Measurements from ENCODE around the gene RGMA. TPM values are rescaled to one million over a fixed set of nuclear protein-coding genes. Genes with fewer than 3 reads are reported as not detected.
"Not testable (repeated sequence)": the region's sequence is repeated elsewhere in the genome, so short reads cannot be mapped to it uniquely, and the experiment has no call there.

The RGMA gene
- total RNA-seq, 1 donor = 6.1 TPM

GRCh38 chr15:93036951-93037819, 51.8 kb downstream of the RGMA start:
- DNase-seq (ENCODE audit: low read depth) = peak; percentile 68
- no peak overlapping the region for H3K4me3 ChIP-seq (ENCODE audit: low read depth, low read length)

GRCh38 chr15:93035953-93036810, 52.8 kb downstream of the RGMA start:
- peak; percentile 42 for TF ChIP-seq CTCF (IDR thresholded peaks at IDR 0.05; ENCODE audit: insufficient read depth, low read length)
- H3K4me3 ChIP-seq (ENCODE audit: low read depth, low read length) = no peak overlapping the region
- peak; percentile 25 for DNase-seq (ENCODE audit: low read depth)

More at GRCh38 chr15:93036951-93037819, 51.8 kb downstream of the RGMA start:
- TF ChIP-seq CTCF (IDR thresholded peaks at IDR 0.05; ENCODE audit: insufficient read depth, low read length) = peak; percentile 52

GRCh38 chr15:93035092-93035915, 53.7 kb downstream of the RGMA start:
- no peak overlapping the region for H3K4me3 ChIP-seq (ENCODE audit: low read depth, low read length)
- no peak for DNase-seq (ENCODE audit: low read depth)
- no peak for TF ChIP-seq CTCF (IDR thresholded peaks at IDR 0.05; ENCODE audit: insufficient read depth, low read length)

GRCh38 chr15:93034512-93034911, 54.5 kb downstream of the RGMA start:
- no peak for TF ChIP-seq CTCF (IDR thresholded peaks at IDR 0.05; ENCODE audit: insufficient read depth, low read length)
- H3K4me3 ChIP-seq (ENCODE audit: low read depth, low read length) = no peak overlapping the region
- no peak for DNase-seq (ENCODE audit: low read depth)

DNA sequence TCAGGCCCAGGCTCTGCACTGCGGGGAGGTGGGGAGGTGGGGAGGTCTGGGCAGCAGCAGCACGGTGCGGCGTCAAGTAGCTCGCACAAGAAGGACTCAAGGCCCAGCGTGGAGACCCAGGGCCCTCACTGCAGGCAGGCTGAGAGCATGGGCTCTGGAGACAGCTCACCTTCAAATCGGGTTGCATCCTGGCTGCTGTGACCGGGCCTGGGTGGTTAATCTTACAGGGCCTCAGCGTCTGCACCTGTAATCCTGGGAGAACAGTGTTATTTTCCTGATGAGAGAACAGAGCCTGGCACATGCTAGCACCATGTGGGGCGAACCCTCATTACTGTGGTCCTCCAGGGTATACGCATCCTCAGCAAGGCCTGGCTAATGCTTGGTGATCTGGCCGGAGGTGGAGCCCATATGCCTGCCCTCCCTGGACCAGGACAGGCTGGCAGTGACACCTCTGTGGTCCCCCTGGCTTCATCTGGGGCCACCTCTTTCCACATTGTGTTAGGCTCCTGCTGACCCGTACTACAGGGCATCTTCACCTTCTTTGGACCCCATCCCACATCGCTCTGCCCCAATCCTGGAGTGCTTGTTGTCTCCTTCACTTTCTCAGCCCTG, 55.5 kb downstream of the RGMA start:
- DNase-seq (ENCODE audit: low read depth) = no peak
- TF ChIP-seq CTCF (IDR thresholded peaks at IDR 0.05; ENCODE audit: insufficient read depth, low read length) = no peak
- no peak overlapping the region for H3K4me3 ChIP-seq (ENCODE audit: low read depth, low read length)

GRCh38 chr15:93032515-93033206, 56.4 kb downstream of the RGMA start:
- H3K4me3 ChIP-seq (ENCODE audit: low read depth, low read length); DNase-seq (ENCODE audit: low read depth): not testable (repeated sequence)

- not testable (repeated sequence) for DNase-seq (ENCODE audit: low read depth); H3K4me3 ChIP-seq (ENCODE audit: low read depth, low read length)
These were observed 57.2 kb downstream of the RGMA start for GRCh38 chr15:93031557-93032384.
